Measurements from ENCODE around the gene TRIM37. TPM values are rescaled to one million over a fixed set of nuclear protein-coding genes. Genes with fewer than 3 reads are reported as not detected.

TRIM37 gene
- total and polyA plus RNA-seq, 2 donors (not counting 1 experiment from before 2014, with no cell fraction given): 5.1 to 28.3 TPM

DNA sequence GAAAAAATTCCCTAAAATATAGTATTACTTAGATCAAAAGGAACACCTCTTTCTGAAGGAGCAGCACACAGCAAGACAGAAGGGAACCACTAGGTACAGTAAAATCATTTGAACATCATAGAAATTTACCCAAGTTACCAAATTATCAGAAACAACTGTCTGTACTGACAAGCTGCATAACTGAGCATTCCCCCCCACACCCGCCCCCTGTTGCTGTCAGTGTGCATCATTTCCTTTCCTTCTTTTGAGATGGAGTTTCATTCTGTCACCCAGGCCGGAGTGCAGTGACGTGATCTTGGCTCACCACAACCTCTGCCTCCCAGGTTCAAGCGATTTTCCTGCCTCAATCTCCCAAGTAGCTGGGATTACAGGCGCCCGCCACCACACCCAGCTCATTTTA, 120.7 kb downstream of the TRIM37 start:
- Mint-ChIP-seq H3K9me3 (ENCODE audit: insufficient read depth) (no peaks in the 10 kb centered on the region), H3K4me3 (no peak overlapping the region), H3K4me1 (peaks cover 4% of the 10 kb centered on the region), H3K27me3 (no peaks in the 10 kb centered on the region), H3K27ac (no peak overlapping the region)
- Histone ChIP-seq H3K4me3 (ENCODE audit: control extremely low read depth in 1 of 5, extremely low read depth in 1 of 5, insufficient read depth in 1 of 5, low read depth in 2 of 5, low read length in 4 of 5) (no peak overlapping the region), H2AFZ (ENCODE audit: insufficient read depth, low read depth, low read length, poor library complexity, severe bottlenecking) (no peak overlapping the region), H3K27ac (ENCODE audit: low read length in 2 of 2) (no peak overlapping the region), H3K36me3 (replicated peaks in 1 of 2; ENCODE audit: control extremely low read depth in 1 of 2, control insufficient read depth in 1 of 2, extremely low read depth in 1 of 2, insufficient read depth in 2 of 2, low read length in 1 of 2) (no peaks in the 10 kb centered on the region), H3K4me2 (replicated peaks; ENCODE audit: low read depth, low read length, poor library complexity, severe bottlenecking) (no peak overlapping the region), H3K4me1 (ENCODE audit: control insufficient read depth in 2 of 2, insufficient read depth in 2 of 2, low read length in 2 of 2) (peaks cover 0 to 3% of the 10 kb centered on the region in 2 donors), H4K20me1 (ENCODE audit: control insufficient read depth, insufficient read depth, low read length, poor library complexity, severe bottlenecking) (no peaks in the 10 kb centered on the region), H3K9me3 (ENCODE audit: control extremely low read depth in 1 of 3, control insufficient read depth in 2 of 3, insufficient read depth in 1 of 3, low read length in 2 of 3) (no peaks in the 10 kb centered on the region), H3K27me3 (replicated peaks in 1 of 4; ENCODE audit: control extremely low read depth in 1 of 4, control insufficient read depth in 3 of 4, insufficient read depth in 4 of 4, low read length in 3 of 4) (no peaks in the 10 kb centered on the region), H3K9ac (ENCODE audit: low read length) (no peak overlapping the region), H3K79me2 (ENCODE audit: control insufficient read depth, insufficient read depth, low read length) (no peaks in the 10 kb centered on the region)
- POLR2A ChIA-PET: no interaction called here
- CTCF ChIA-PET: no interaction called here
- TF ChIP-seq, protein P1, sequence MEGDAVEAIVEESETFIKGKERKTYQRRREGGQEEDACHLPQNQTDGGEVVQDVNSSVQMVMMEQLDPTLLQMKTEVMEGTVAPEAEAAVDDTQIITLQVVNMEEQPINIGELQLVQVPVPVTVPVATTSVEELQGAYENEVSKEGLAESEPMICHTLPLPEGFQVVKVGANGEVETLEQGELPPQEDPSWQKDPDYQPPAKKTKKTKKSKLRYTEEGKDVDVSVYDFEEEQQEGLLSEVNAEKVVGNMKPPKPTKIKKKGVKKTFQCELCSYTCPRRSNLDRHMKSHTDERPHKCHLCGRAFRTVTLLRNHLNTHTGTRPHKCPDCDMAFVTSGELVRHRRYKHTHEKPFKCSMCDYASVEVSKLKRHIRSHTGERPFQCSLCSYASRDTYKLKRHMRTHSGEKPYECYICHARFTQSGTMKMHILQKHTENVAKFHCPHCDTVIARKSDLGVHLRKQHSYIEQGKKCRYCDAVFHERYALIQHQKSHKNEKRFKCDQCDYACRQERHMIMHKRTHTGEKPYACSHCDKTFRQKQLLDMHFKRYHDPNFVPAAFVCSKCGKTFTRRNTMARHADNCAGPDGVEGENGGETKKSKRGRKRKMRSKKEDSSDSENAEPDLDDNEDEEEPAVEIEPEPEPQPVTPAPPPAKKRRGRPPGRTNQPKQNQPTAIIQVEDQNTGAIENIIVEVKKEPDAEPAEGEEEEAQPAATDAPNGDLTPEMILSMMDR (IDR thresholded peaks at IDR 0.05): no peak
- no peak for TF ChIP-seq EZH2 (IDR thresholded peaks at IDR 0.05; ENCODE audit: borderline replicate concordance, insufficient read depth, low read depth, low read length, poor library complexity, severe bottlenecking)
- 80% methylated on average over 2 of the region's 6 CpGs for WGBS (ENCODE audit: insufficient coverage)
- intact Hi-C loops (cut with micrococcal nuclease): no loop called here
- ATAC-seq (ENCODE audit: low read depth): no peak
- no peak for DNase-seq

DNA sequence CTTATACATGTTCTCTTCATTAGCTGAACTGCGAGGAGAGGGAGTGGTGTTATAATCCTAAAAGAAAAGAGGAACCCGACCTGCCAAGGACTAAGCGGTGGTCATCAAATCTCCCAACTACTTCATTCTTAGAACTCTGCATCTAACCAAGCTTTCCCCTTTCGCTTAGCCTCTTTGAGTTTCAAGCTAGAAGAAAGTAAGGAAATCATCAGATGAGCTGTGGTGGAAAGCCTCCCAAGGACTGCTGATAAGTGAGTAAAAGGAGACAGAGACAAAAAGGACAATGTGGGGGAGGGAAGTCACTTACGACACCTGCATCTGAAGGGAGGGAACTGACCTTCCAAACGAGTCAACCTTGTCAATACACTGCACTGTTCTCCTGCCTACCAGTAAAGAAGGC, 121.3 kb downstream of the TRIM37 start:
- no peak overlapping the region for H3K9ac ChIP-seq (ENCODE audit: low read length)
- no peak overlapping the region for H3K4me2 ChIP-seq (replicated peaks; ENCODE audit: low read depth, low read length, poor library complexity, severe bottlenecking)
- Mint-ChIP-seq H3K9me3 (ENCODE audit: insufficient read depth) (no peaks in the 10 kb centered on the region), H3K27me3 (no peaks in the 10 kb centered on the region), H3K27ac (no peak overlapping the region), H3K4me3 (no peak overlapping the region), H3K4me1 (peaks cover 4% of the 10 kb centered on the region)
- no peaks in the 10 kb centered on the region for H3K36me3 ChIP-seq (replicated peaks in 1 of 2; ENCODE audit: control extremely low read depth in 1 of 2, control insufficient read depth in 1 of 2, extremely low read depth in 1 of 2, insufficient read depth in 2 of 2, low read length in 1 of 2)
- H3K9me3 ChIP-seq (ENCODE audit: control extremely low read depth in 1 of 3, control insufficient read depth in 2 of 3, insufficient read depth in 1 of 3, low read length in 2 of 3): no peaks in the 10 kb centered on the region
- H2AFZ ChIP-seq (ENCODE audit: insufficient read depth, low read depth, low read length, poor library complexity, severe bottlenecking): no peak overlapping the region
- no peak for TF ChIP-seq EZH2 (IDR thresholded peaks at IDR 0.05; ENCODE audit: borderline replicate concordance, insufficient read depth, low read depth, low read length, poor library complexity, severe bottlenecking)
- TF ChIP-seq, protein P1 (IDR thresholded peaks at IDR 0.05): no peak
- ChIA-PET POLR2A (no interaction called here), CTCF (interaction anchor here (0.6 kb wide), 1 partner anchor 411 kb away, joined by 5 read pairs; no protein-coding TSS in a partner anchor)
- WGBS (ENCODE audit: insufficient coverage): no CpG with 5 or more reads among the region's 6 CpGs
- H3K27me3 ChIP-seq (replicated peaks in 1 of 4; ENCODE audit: control extremely low read depth in 1 of 4, control insufficient read depth in 3 of 4, insufficient read depth in 4 of 4, low read length in 3 of 4): no peaks in the 10 kb centered on the region
- H3K79me2 ChIP-seq (ENCODE audit: control insufficient read depth, insufficient read depth, low read length): no peaks in the 10 kb centered on the region
- no peak overlapping the region for H3K4me3 ChIP-seq (ENCODE audit: control extremely low read depth in 1 of 5, extremely low read depth in 1 of 5, insufficient read depth in 1 of 5, low read depth in 2 of 5, low read length in 4 of 5)
- peaks cover 0 to 3% of the 10 kb centered on the region in 2 donors for H3K4me1 ChIP-seq (ENCODE audit: control insufficient read depth in 2 of 2, insufficient read depth in 2 of 2, low read length in 2 of 2)
- ATAC-seq (ENCODE audit: low read depth) (no peak), DNase-seq (no peak)
- no peaks in the 10 kb centered on the region for H4K20me1 ChIP-seq (ENCODE audit: control insufficient read depth, insufficient read depth, low read length, poor library complexity, severe bottlenecking)
- intact Hi-C loops (cut with micrococcal nuclease): no loop called here
- H3K27ac ChIP-seq (ENCODE audit: low read length in 2 of 2): no peak overlapping the region

Data from B cell (primary cell).